ENCODE data around the gene PTPRN2.
A peak's percentile ranks its signal among the peaks of the same experiment; 100 is the strongest.

Gene PTPRN2

DNA sequence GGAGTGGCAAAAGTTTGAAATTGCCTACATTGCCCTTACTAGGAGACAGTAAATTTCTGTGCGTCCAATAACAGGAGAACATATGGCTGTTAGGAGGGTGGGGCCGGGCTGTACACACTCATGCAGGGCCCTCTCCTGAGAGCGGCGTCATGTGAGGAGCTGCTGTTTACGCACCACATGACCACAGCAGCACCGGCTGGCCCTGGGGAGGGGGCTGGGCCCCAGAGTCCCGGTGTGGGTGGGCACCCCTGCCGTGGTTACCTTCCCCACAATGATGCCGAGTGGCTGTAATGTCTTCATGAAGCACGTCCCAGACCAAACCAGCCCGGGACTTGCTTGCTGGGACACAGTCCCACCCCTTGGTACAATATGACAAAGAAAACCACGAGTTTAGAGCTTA lies 942.1 kb downstream of the PTPRN2 start:
- Histone ChIP-seq H4K91ac (ENCODE audit: low read depth, low read length, poor library complexity) (no peak overlapping the region), H3K4me1 (ENCODE audit: control insufficient read depth in 2 of 2, insufficient read depth in 1 of 2, low read depth in 1 of 2, low read length in 2 of 2) (no peaks in the 10 kb centered on the region), H2BK5ac (ENCODE audit: low read length) (no peak overlapping the region), H4K8ac (ENCODE audit: low read depth, low read length) (no peak overlapping the region), H3K36me3 (replicated peaks in 1 of 2; ENCODE audit: control insufficient read depth in 2 of 2, insufficient read depth in 2 of 2, low read length in 2 of 2) (peaks cover 60 to 84% of the 10 kb centered on the region in 2 donors), H3K27me3 (ENCODE audit: control insufficient read depth in 3 of 3, insufficient read depth in 3 of 3, low read depth in 1 of 3, low read length in 3 of 3) (no peaks in the 10 kb centered on the region), H3K9ac (ENCODE audit: low read depth, low read length, poor library complexity) (no peak overlapping the region), H3K4ac (ENCODE audit: low read length) (no peak overlapping the region), H2AK5ac (ENCODE audit: low read depth, low read length) (no peak overlapping the region), H2BK120ac (ENCODE audit: low read depth, low read length) (no peak overlapping the region), H3K79me1 (ENCODE audit: low read depth, low read length) (peaks cover 17% of the 10 kb centered on the region), H3K9me3 (replicated peaks in 1 of 2; ENCODE audit: control insufficient read depth in 2 of 2, insufficient read depth in 1 of 2, low read depth in 1 of 2, low read length in 2 of 2) (peaks cover 29 to 64% of the 10 kb centered on the region in 2 donors), H3K18ac (ENCODE audit: low read length) (no peak overlapping the region), H3K27ac (replicated peaks; ENCODE audit: low read length) (no peak overlapping the region), H3K14ac (ENCODE audit: low read length) (no peak overlapping the region), H2AFZ (ENCODE audit: low read length) (no peak overlapping the region), H3K4me3 (ENCODE audit: low read length in 2 of 2) (no peak overlapping the region), H3K23ac (ENCODE audit: low read depth, low read length, poor library complexity) (no peak overlapping the region), H2BK12ac (ENCODE audit: low read length) (no peak overlapping the region), H2BK15ac (ENCODE audit: low read length) (no peak overlapping the region), H3K4me2 (ENCODE audit: insufficient read depth, low read length, poor library complexity, severe bottlenecking) (no peak overlapping the region)
- no peak for DNase-seq (ENCODE audit: low spot score)
- WGBS, 2 donors (ENCODE audit: extremely low coverage in 2 of 2, insufficient read length in 2 of 2, insufficient replicate concordance in 1 of 2): no CpG with 5 or more reads among the region's 12 CpGs

- no peak overlapping the region for H3K9ac ChIP-seq (ENCODE audit: low read depth, low read length, poor library complexity)
- no peak overlapping the region for H2BK5ac ChIP-seq (ENCODE audit: low read length)
- H3K4me1 ChIP-seq (ENCODE audit: control insufficient read depth in 2 of 2, insufficient read depth in 1 of 2, low read depth in 1 of 2, low read length in 2 of 2): no peaks in the 10 kb centered on the region
- H3K4me2 ChIP-seq (ENCODE audit: insufficient read depth, low read length, poor library complexity, severe bottlenecking): no peak overlapping the region
- H4K91ac ChIP-seq (ENCODE audit: low read depth, low read length, poor library complexity): no peak overlapping the region
- H3K27me3 ChIP-seq (ENCODE audit: control insufficient read depth in 3 of 3, insufficient read depth in 3 of 3, low read depth in 1 of 3, low read length in 3 of 3): no peaks in the 10 kb centered on the region
- no peak overlapping the region for H2BK15ac ChIP-seq (ENCODE audit: low read length)
- peaks cover 30 to 66% of the 10 kb centered on the region in 2 donors for H3K9me3 ChIP-seq (replicated peaks in 1 of 2; ENCODE audit: control insufficient read depth in 2 of 2, insufficient read depth in 1 of 2, low read depth in 1 of 2, low read length in 2 of 2)
- no peak overlapping the region for H3K27ac ChIP-seq (replicated peaks; ENCODE audit: low read length)
- no peak overlapping the region for H2BK12ac ChIP-seq (ENCODE audit: low read length)
- H4K8ac ChIP-seq (ENCODE audit: low read depth, low read length): no peak overlapping the region
- no peak overlapping the region for H3K4me3 ChIP-seq (ENCODE audit: low read length in 2 of 2)
- H3K36me3 ChIP-seq (replicated peaks in 1 of 2; ENCODE audit: control insufficient read depth in 2 of 2, insufficient read depth in 2 of 2, low read length in 2 of 2): peaks cover 55 to 84% of the 10 kb centered on the region in 2 donors
- no peak overlapping the region for H2AFZ ChIP-seq (ENCODE audit: low read length)
- H3K18ac ChIP-seq (ENCODE audit: low read length): no peak overlapping the region
- no peak overlapping the region for H2AK5ac ChIP-seq (ENCODE audit: low read depth, low read length)
- peaks cover 12% of the 10 kb centered on the region for H3K79me1 ChIP-seq (ENCODE audit: low read depth, low read length)
- no CpG with 5 or more reads among the region's 12 CpGs for WGBS, 2 donors (ENCODE audit: extremely low coverage in 2 of 2, insufficient read length in 2 of 2, insufficient replicate concordance in 1 of 2)
- H3K4ac ChIP-seq (ENCODE audit: low read length): no peak overlapping the region
- no peak overlapping the region for H2BK120ac ChIP-seq (ENCODE audit: low read depth, low read length)
- no peak for DNase-seq (ENCODE audit: low spot score)
- no peak overlapping the region for H3K14ac ChIP-seq (ENCODE audit: low read length)
- H3K23ac ChIP-seq (ENCODE audit: low read depth, low read length, poor library complexity): no peak overlapping the region
Measured at GRCh38 chr7:157644946-157645345, 942.7 kb downstream of the PTPRN2 start.

DNA sequence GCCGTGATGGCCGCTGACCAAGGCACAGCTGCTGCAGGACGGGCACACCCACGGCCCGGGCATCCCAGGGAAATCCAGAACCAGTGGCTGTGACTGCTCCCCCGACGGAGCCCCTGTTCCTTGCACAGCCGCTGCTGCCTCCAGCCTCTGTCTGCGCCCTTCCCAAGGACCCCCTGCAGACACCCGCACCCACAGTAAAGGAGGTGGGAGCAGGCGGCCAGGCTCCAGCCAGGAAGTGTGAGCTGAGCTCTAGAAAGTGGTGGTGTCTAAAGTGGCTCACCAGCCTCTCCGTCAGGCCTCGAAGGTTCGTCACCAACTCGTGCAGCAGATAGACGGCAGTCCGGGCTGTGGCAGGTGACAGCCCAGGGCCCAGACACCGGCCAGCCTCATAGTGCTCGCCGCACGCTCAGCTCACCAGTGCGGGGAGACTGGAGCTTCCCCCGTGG lies 944.1 kb downstream of the PTPRN2 start:
- no CpG with 5 or more reads among the region's 23 CpGs for WGBS, 2 donors (ENCODE audit: extremely low coverage in 2 of 2, insufficient read length in 2 of 2, insufficient replicate concordance in 1 of 2)

DNA sequence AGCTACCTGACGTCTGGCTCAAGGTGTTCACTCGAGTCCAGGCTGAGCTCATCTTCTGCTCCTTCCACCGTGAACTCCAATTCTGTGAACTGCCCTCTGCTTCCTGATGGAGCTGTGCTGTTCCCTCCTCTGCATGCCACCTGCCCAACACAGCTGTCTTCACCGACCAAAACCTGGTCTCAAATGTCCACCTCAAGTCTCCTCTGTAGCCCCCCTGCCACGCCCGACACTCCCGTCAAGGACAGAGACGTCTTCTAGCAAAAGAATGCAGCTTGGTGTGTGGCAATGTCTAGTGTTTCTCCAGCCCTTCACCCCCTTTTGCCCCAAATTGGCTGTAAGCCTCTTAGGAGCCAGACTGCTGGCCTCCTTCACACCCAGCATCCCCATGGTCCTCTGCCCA lies 945.8 kb downstream of the PTPRN2 start:
- H3K9ac ChIP-seq (ENCODE audit: low read depth, low read length, poor library complexity): no peak overlapping the region
- no peak overlapping the region for H2BK15ac ChIP-seq (ENCODE audit: low read length)
- H3K79me1 ChIP-seq (ENCODE audit: low read depth, low read length): peaks cover 12% of the 10 kb centered on the region
- no peak overlapping the region for H2BK12ac ChIP-seq (ENCODE audit: low read length)
- H3K4me3 ChIP-seq (ENCODE audit: low read length in 2 of 2): no peak overlapping the region
- no peak overlapping the region for H3K23ac ChIP-seq (ENCODE audit: low read depth, low read length, poor library complexity)
- H2AFZ ChIP-seq (ENCODE audit: low read length): no peak overlapping the region
- peaks cover 30 to 74% of the 10 kb centered on the region in 2 donors for H3K9me3 ChIP-seq (replicated peaks in 1 of 2; ENCODE audit: control insufficient read depth in 2 of 2, insufficient read depth in 1 of 2, low read depth in 1 of 2, low read length in 2 of 2)
- no peak overlapping the region for H2BK120ac ChIP-seq (ENCODE audit: low read depth, low read length)
- DNase-seq (ENCODE audit: low spot score): no peak
- H2BK5ac ChIP-seq (ENCODE audit: low read length): no peak overlapping the region
- H2AK5ac ChIP-seq (ENCODE audit: low read depth, low read length): no peak overlapping the region
- H4K8ac ChIP-seq (ENCODE audit: low read depth, low read length): no peak overlapping the region
- no peaks in the 10 kb centered on the region for H3K27me3 ChIP-seq (ENCODE audit: control insufficient read depth in 3 of 3, insufficient read depth in 3 of 3, low read depth in 1 of 3, low read length in 3 of 3)
- no peak overlapping the region for H3K4ac ChIP-seq (ENCODE audit: low read length)
- H3K4me2 ChIP-seq (ENCODE audit: insufficient read depth, low read length, poor library complexity, severe bottlenecking): no peak overlapping the region
- peaks cover 61 to 99% of the 10 kb centered on the region in 2 donors for H3K36me3 ChIP-seq (replicated peaks in 1 of 2; ENCODE audit: control insufficient read depth in 2 of 2, insufficient read depth in 2 of 2, low read length in 2 of 2)
- peaks cover 0 to 2% of the 10 kb centered on the region in 2 donors for H3K4me1 ChIP-seq (ENCODE audit: control insufficient read depth in 2 of 2, insufficient read depth in 1 of 2, low read depth in 1 of 2, low read length in 2 of 2)
- H3K18ac ChIP-seq (ENCODE audit: low read length): no peak overlapping the region
- no peak overlapping the region for H3K27ac ChIP-seq (replicated peaks; ENCODE audit: low read length)
- no peak overlapping the region for H4K91ac ChIP-seq (ENCODE audit: low read depth, low read length, poor library complexity)
- no CpG with 5 or more reads among the region's 8 CpGs for WGBS, 2 donors (ENCODE audit: extremely low coverage in 2 of 2, insufficient read length in 2 of 2, insufficient replicate concordance in 1 of 2)
- H3K14ac ChIP-seq (ENCODE audit: low read length): no peak overlapping the region

More for the DNA sequence above, 944.1 kb downstream of the PTPRN2 start:
- Histone ChIP-seq H3K4ac (ENCODE audit: low read length) (peak overlapping the region; percentile 91), H3K9ac (ENCODE audit: low read depth, low read length, poor library complexity) (no peak overlapping the region), H2BK5ac (ENCODE audit: low read length) (no peak overlapping the region), H3K79me1 (ENCODE audit: low read depth, low read length) (peaks cover 12% of the 10 kb centered on the region), H3K14ac (ENCODE audit: low read length) (no peak overlapping the region), H4K91ac (ENCODE audit: low read depth, low read length, poor library complexity) (no peak overlapping the region), H2BK12ac (ENCODE audit: low read length) (no peak overlapping the region), H2BK120ac (ENCODE audit: low read depth, low read length) (no peak overlapping the region), H3K27me3 (ENCODE audit: control insufficient read depth in 3 of 3, insufficient read depth in 3 of 3, low read depth in 1 of 3, low read length in 3 of 3) (no peaks in the 10 kb centered on the region), H3K18ac (ENCODE audit: low read length) (peak overlapping the region; percentile 32), H2AFZ (ENCODE audit: low read length) (no peak overlapping the region), H3K27ac (replicated peaks; ENCODE audit: low read length) (no peak overlapping the region), H2BK15ac (ENCODE audit: low read length) (no peak overlapping the region), H3K23ac (ENCODE audit: low read depth, low read length, poor library complexity) (no peak overlapping the region), H3K4me2 (ENCODE audit: insufficient read depth, low read length, poor library complexity, severe bottlenecking) (no peak overlapping the region), H3K4me3 (ENCODE audit: low read length in 2 of 2) (no peak overlapping the region), H3K9me3 (replicated peaks in 1 of 2; ENCODE audit: control insufficient read depth in 2 of 2, insufficient read depth in 1 of 2, low read depth in 1 of 2, low read length in 2 of 2) (peaks cover 30 to 69% of the 10 kb centered on the region in 2 donors), H2AK5ac (ENCODE audit: low read depth, low read length) (no peak overlapping the region), H3K36me3 (replicated peaks in 1 of 2; ENCODE audit: control insufficient read depth in 2 of 2, insufficient read depth in 2 of 2, low read length in 2 of 2) (peaks cover 61 to 85% of the 10 kb centered on the region in 2 donors), H3K4me1 (ENCODE audit: control insufficient read depth in 2 of 2, insufficient read depth in 1 of 2, low read depth in 1 of 2, low read length in 2 of 2) (no peaks in the 10 kb centered on the region), H4K8ac (ENCODE audit: low read depth, low read length) (no peak overlapping the region)
- no peak for DNase-seq (ENCODE audit: low spot score)
